HG03159 (cell line): ENCODE results near the gene CARHSP1.
"Not testable (repeated sequence)": the region's sequence is repeated elsewhere in the genome, so short reads cannot be mapped to it uniquely, and the experiment has no call there.

ENCODE experiments used
- ATAC-seq: cut with Tn5 transposase; IDR thresholded peaks from one replicate; pipeline ENCODE4 v1.9.1; 2021; ENCODE audit warnings: mild to moderate bottlenecking, moderate library complexity; ENCODE audit not compliant: unreplicated experiment

Gene CARHSP1

GRCh38 chr16:8893976-8894690 lies 25.3 kb upstream of the CARHSP1 start:
- ATAC-seq, result no peak

- ATAC-seq, result no peak
Measured at GRCh38 chr16:8893426-8893825, 24.6 kb upstream of the CARHSP1 start.

GRCh38 chr16:8892101-8892575 lies 23.3 kb upstream of the CARHSP1 start:
- ATAC-seq, result peak; percentile 19

DNA sequence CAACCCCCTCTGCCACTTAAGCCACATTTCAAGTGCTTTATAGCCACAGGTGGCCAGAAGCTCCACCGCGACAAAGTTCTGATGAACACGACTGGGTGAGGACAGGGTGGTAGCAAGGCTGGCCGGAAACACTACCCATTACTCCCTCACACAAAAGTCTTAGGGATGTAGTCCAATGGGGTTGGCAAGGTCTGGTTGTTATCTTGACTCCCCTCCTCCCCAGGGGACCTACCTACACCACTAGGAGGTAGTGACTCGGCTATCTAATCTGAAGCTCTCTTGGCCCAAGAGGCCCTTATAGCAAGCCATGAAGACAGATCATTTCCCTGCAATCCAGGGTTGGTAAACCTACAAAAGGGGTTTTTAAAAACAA lies 21.7 kb upstream of the CARHSP1 start:
- no peak for ATAC-seq

DNA sequence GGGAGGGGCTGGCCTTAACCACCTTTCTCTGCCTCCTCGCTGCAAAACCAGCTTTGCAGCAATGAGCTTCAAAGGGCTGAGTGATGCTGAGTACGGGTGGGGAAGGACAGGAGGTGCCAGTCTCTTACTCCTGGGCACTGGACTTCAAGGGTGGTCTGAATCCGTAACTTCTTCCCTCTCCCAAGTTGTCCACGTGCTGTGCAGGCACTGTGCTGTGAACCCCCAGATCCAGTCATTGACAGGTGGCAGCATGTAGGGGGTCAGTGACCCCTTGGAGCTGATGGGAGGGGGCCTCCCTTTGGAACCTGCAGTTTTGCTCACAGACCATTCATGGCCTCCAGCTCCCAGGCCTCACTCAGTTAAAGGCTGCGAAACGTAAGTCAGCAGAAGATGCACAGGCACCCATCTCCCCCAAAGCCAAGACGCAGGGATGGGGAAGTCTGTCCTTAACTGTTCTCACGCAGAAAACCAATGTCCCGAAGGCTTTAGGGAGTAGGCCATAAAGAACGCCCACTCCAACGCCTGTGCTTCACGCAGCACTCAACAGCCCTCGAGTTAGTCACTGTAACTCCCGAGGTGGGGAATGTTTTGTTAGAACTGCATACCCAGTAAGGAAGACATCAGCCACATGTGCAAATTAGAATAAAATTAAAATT lies 21.2 kb upstream of the CARHSP1 start:
- no peak for ATAC-seq

DNA sequence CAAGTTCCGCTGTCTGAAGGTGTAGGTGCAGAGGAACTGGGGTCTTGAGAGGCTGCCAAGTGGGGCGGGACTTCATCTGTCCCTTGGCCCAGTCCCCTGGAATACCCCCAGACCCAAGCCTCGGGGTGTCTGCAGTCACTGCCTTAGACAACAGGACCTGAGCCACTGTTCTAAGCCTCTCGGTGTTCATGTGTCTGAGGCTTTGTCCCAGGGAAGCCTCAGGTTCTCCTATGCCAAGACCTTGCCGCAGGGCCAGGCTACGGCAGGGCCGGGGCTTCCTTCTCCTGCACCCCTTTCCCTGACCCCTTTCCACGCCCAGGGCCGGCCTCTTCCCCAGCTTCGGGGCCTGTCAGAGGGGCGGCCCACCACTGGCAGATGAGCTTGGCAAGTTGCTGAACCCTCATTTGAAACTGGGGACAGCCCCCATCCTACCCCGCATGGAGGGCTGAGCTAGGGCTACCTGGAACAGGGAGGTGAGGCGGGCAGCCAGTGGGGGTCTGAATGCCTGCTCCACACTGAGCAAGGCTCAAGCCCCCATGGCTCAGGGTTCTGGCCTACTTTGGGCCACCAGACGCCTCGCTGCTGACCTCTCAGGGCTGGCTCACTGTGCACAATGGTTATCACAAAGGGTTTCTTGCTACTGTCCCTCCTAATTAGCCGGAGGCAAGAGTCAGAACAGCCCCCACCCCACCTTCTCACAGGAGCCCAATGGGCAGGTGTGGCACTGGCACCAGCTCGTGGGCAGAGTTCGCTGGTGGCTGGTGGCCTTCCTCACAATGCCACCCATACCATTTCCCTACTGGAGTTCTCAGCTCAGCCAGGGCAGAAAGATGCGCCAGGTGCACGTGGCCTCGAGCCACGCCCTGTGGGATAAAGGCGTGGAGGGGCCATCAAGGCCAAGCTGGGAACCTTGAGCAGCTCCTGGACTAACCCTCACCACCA lies 20.4 kb upstream of the CARHSP1 start:
- no peak for ATAC-seq

DNA sequence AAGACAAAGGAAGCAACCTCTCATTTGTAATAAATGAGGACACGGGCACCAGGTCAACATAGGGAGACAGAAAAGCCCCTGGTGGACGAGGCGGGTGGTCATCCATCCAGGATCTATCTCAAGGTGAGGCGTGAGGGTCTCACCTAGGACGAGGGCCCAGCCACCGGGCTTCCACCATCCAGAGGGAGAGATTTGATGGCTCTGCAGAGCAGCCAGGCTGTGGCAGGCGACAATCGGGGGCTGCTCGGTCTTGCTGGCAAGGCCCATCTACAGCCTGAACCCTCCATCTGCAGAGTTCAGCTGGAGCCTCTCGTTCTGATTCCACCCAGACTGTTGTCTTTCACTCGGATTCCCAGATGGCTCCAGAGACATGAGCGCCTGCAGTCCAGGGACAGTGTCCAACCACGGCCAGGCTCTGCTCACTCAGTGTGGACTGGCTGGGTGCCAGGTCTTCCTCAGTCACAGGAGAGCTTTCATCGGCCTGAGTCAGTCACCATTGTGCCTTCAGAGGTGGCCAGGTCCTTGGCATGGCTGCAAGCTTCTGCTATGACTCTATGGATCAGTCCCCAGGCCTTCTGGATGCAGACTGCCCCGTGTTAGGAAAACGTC lies 19.2 kb upstream of the CARHSP1 start:
- no peak for ATAC-seq

GRCh38 chr16:8887431-8887765 lies 18.6 kb upstream of the CARHSP1 start:
- ATAC-seq, result no peak

- ATAC-seq, result no peak
Measured at GRCh38 chr16:8886593-8887430, 18.0 kb upstream of the CARHSP1 start.

DNA sequence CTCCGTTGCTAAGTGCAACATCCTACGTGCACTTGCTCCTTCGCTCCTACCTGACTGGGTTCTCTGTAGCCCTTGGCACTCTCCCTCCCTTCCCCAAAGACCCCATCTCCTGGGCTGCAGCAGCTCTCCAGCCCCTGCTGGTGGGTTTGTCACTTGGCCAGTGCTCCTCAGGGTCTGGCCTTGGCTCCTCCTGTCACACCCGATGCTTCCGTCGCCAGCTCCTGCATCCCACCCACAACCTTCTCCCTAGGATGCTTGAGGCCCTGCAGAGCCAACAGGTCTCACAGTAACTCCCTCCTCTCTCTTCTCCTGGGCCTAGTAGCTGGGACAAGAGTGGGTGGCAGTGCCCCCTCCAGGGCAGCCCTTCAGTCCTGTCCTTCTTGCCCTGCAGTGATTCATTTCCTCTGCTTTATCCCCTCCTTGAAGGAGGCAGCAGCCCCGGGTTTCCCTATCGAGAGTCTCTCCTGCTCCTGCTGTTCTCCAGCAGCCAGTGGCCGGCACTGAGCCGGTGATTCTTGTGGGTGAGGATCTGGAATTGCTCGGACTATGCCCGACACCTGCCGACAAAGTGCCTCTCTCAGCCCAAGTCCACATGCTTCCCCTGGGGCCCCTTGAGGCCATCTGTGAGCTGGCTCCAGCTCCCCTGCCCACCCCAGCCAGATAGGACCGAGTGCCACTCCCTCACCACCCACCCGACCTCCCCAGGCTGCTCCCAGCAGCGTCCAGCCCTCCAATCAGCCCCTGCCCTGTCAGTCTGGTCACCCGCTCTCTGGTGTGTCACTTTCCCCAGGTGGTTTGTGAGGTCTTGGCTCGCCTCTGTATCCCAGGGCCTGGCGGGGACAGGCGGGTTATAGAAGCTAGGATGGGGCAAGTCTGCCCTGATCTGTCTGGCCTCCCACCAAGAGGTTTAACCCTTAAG lies 17.1 kb upstream of the CARHSP1 start:
- ATAC-seq, result no peak

- no peak for ATAC-seq
Measured at GRCh38 chr16:8882725-8883377, 14.0 kb upstream of the CARHSP1 start.

- ATAC-seq, result no peak
Measured at GRCh38 chr16:8882041-8882617, 13.3 kb upstream of the CARHSP1 start, which contains the start of gene LITAFD. LITAFD (plus strand) TSS chr16:8882351; CDS start chr16:8884356, 2,005 bp downstream.

- ATAC-seq, result no peak
Measured at GRCh38 chr16:8880839-8881510, 12.2 kb upstream of the CARHSP1 start.

DNA sequence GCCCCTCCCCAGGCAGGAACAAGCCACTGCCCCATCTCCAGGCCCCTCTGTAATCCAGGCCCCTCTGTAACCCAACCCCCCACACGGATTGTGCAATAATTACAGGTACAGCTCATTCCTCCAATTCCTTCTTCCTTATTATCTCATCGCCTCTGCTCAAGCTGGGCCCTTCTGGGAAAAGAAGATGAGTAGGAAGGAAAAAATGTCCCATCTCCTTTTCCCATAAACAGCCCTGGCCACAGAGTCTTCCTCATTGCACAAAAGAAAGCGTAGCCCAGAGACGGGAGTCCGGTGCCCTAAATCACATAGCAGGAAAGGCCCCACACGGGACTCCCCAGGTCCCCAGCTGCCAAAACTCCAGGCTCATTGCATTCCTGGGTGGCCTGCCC lies 9.7 kb upstream of the CARHSP1 start:
- no peak for ATAC-seq

DNA sequence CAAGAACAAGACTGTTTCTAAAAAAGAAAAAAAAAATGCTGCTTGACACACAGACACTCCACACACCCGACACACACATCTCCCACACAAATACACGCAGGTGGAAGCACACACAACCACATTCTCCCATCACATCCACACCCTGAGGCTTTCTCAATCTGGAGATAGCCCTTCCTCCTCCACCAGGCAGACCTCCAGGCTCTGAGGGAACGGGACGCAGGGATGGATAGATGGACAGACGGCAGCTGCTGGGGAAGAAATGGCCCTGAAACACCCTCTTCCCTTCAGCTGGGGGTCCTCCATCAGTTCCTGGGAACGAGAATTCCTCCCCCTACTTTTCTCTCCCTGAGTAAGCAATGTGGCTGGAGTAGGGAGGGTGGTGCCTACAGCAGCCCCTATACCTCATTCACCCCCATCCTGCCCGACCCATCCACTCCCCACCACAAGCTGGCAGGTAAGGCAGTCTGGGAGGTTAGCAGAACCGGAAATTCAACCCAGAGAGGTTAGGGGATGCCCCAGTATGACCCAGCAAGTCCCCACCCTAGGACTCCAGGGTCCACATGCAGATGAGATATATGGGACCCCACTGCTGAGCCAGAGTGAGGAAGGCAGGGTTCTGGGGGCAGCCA lies 9.2 kb upstream of the CARHSP1 start:
- ATAC-seq, result no peak

GRCh38 chr16:8875317-8875716 lies 6.5 kb upstream of the CARHSP1 start:
- ATAC-seq, result not testable (repeated sequence)

DNA sequence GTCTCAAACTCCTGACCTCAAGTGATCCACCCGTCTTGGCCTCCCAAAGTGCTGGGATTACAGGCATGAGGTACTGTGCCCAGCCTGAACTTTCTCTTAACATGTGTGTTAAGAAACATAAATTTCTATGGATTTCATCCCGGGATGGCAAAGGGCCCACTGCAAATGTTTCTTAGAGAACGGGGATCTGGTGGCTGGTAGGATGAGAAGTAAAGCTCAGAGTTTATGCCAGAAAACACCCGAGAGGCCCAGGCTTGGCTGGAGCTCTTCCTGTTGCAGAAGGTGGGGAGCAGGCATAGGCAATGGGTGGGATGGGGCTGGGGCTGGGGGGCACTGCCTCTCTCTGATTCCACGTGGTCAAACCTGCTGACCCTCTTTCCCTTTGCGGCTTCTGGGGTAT lies 5.6 kb upstream of the CARHSP1 start:
- no peak for ATAC-seq
